Subcutaneous abdominal adipose tissue (tissue), 5 donors: ENCODE measurements around the gene MED10.

Experiments used
- H3K27ac ChIP-seq: one replicate; pipeline ENCODE4 v1.7.0; 2013; ENCODE audit warnings: low read depth, mild to moderate bottlenecking, inconsistent platforms, low read length, moderate library complexity
- H3K27me3 ChIP-seq, 5 donors: one replicate each; pipeline ENCODE4 v1.7.0; 2013; ENCODE audit warnings: low read length in 5 of 5, inconsistent platforms in 1 of 5; ENCODE audit not compliant: control insufficient read depth in 5 of 5, insufficient read depth in 4 of 5
- H3K36me3 ChIP-seq, 5 donors: one replicate each; pipeline ENCODE4 v1.7.0; 2013; ENCODE audit warnings: low read length in 5 of 5; ENCODE audit not compliant: control insufficient read depth in 5 of 5, insufficient read depth in 5 of 5
- H3K4me1 ChIP-seq, 5 donors: one replicate each; pipeline ENCODE4 v1.7.0; 2013; ENCODE audit warnings: low read length in 5 of 5, mild to moderate bottlenecking in 3 of 5, moderate library complexity in 1 of 5; ENCODE audit not compliant: control insufficient read depth in 5 of 5, insufficient read depth in 5 of 5
- H3K4me3 ChIP-seq, 5 donors: one replicate each; pipeline ENCODE4 v1.7.0; 2013; ENCODE audit warnings: low read length in 5 of 5, low read depth in 1 of 5
- H3K9ac ChIP-seq, 5 donors: one replicate each; pipeline ENCODE4 v1.7.0; 2013; ENCODE audit warnings: low read length in 5 of 5, mild to moderate bottlenecking in 4 of 5, moderate library complexity in 3 of 5
- H3K9me3 ChIP-seq, 5 donors: one replicate each; pipeline ENCODE4 v1.7.0; 2013; ENCODE audit warnings: low read length in 5 of 5; ENCODE audit not compliant: control insufficient read depth in 5 of 5
- donor health status: healthy.
- donor health status: healthy.
- donor health status: healthy.
- donor health status: healthy.
- donor health status: healthy.

The MED10 gene

GRCh38 chr5:6377905-6378765 is at the start of gene MED10:
Gene MED10, minus strand, starts transcription at chr5:6378547. Its CDS starts 64 bp downstream, at chr5:6378483.
- Histone ChIP-seq H3K27ac (peak within 1 kb of the TSS; percentile 77), H3K4me1 (peaks cover 4 to 25% (median 20%) of the 10 kb centered on the region in 5 donors)

GRCh38 chr5:6427694-6428093 is 49.3 kb upstream of the MED10 start:
- Histone ChIP-seq H3K27me3 (peaks cover 0 to 13% (median 5%) of the 10 kb centered on the region in 5 donors), H3K4me3 (no peak overlapping the region), H3K4me1 (no peaks in the 10 kb centered on the region), H3K36me3 (no peaks in the 10 kb centered on the region), H3K9ac (no peak overlapping the region), H3K27ac (no peak overlapping the region), H3K9me3 (no peaks in the 10 kb centered on the region)

More at GRCh38 chr5:6377905-6378765, at the start of gene MED10:
- peak within 1 kb of the TSS; percentile 85 to 98 (median 91) for H3K9ac ChIP-seq
- H3K27me3 ChIP-seq = peaks cover 0 to under 1% (median 0%) of the 10 kb centered on the region in 5 donors
- peaks cover 14 to 32% (median 28%) of the 10 kb centered on the region in 5 donors for H3K36me3 ChIP-seq
- no peaks in the 10 kb centered on the region for H3K9me3 ChIP-seq
- peak within 1 kb of the TSS; percentile 70 to 97 (median 96) for H3K4me3 ChIP-seq

GRCh38 chr5:6424700-6425099 is 46.4 kb upstream of the MED10 start:
- H3K4me1 ChIP-seq = no peaks in the 10 kb centered on the region
- H3K9ac ChIP-seq = no peak overlapping the region
- H3K9me3 ChIP-seq = no peaks in the 10 kb centered on the region
- no peak overlapping the region for H3K27ac ChIP-seq
- no peaks in the 10 kb centered on the region for H3K36me3 ChIP-seq
- H3K27me3 ChIP-seq = peaks cover 3 to 10% (median 9%) of the 10 kb centered on the region in 5 donors
- no peak overlapping the region for H3K4me3 ChIP-seq

GRCh38 chr5:6424110-6424659 is 45.8 kb upstream of the MED10 start:
- Histone ChIP-seq H3K9ac (no peak overlapping the region), H3K27me3 (peaks cover 1 to 10% (median 9%) of the 10 kb centered on the region in 5 donors), H3K36me3 (no peaks in the 10 kb centered on the region), H3K9me3 (no peaks in the 10 kb centered on the region), H3K4me1 (no peaks in the 10 kb centered on the region), H3K4me3 (no peak overlapping the region), H3K27ac (no peak overlapping the region)

GRCh38 chr5:6423327-6424109 is 45.2 kb upstream of the MED10 start:
- Histone ChIP-seq H3K4me3 (no peak overlapping the region), H3K36me3 (no peaks in the 10 kb centered on the region), H3K9me3 (no peaks in the 10 kb centered on the region), H3K4me1 (no peaks in the 10 kb centered on the region), H3K27ac (no peak overlapping the region), H3K9ac (no peak overlapping the region), H3K27me3 (peaks cover 0 to 10% (median 9%) of the 10 kb centered on the region in 5 donors)

GRCh38 chr5:6419340-6419852 is 41.0 kb upstream of the MED10 start:
- Histone ChIP-seq H3K4me1 (no peaks in the 10 kb centered on the region), H3K27ac (no peak overlapping the region), H3K9ac (no peak overlapping the region), H3K4me3 (no peak overlapping the region), H3K27me3 (peaks cover 0 to 10% (median 8%) of the 10 kb centered on the region in 5 donors), H3K36me3 (no peaks in the 10 kb centered on the region), H3K9me3 (no peaks in the 10 kb centered on the region)

GRCh38 chr5:6418679-6419276 is 40.4 kb upstream of the MED10 start:
- Histone ChIP-seq H3K4me3 (no peak overlapping the region), H3K4me1 (no peaks in the 10 kb centered on the region), H3K36me3 (no peaks in the 10 kb centered on the region), H3K27ac (no peak overlapping the region), H3K9me3 (no peaks in the 10 kb centered on the region), H3K27me3 (peaks cover 0 to 10% (median 8%) of the 10 kb centered on the region in 5 donors), H3K9ac (no peak overlapping the region)

GRCh38 chr5:6417657-6418056 is 39.3 kb upstream of the MED10 start:
- H3K9me3 ChIP-seq = no peaks in the 10 kb centered on the region
- H3K27me3 ChIP-seq = peaks cover 0 to 10% (median 8%) of the 10 kb centered on the region in 5 donors
- no peak overlapping the region for H3K4me3 ChIP-seq
- no peak overlapping the region for H3K27ac ChIP-seq
- H3K9ac ChIP-seq = no peak overlapping the region
- H3K4me1 ChIP-seq = no peaks in the 10 kb centered on the region
- H3K36me3 ChIP-seq = no peaks in the 10 kb centered on the region

- H3K27ac ChIP-seq = no peak overlapping the region
- H3K27me3 ChIP-seq = peaks cover 2 to 11% (median 3%) of the 10 kb centered on the region in 5 donors
Measured at GRCh38 chr5:6412811-6413210, 34.5 kb upstream of the MED10 start.

More at GRCh38 chr5:6412811-6413210, 34.5 kb upstream of the MED10 start:
- Histone ChIP-seq H3K4me3 (no peak overlapping the region), H3K9me3 (no peaks in the 10 kb centered on the region), H3K9ac (no peak overlapping the region), H3K36me3 (no peaks in the 10 kb centered on the region), H3K4me1 (no peaks in the 10 kb centered on the region)
